OCI-M2 (cell line): ENCODE results near the gene OSBPL6.
"Not testable (repeated sequence)": the region's sequence is repeated elsewhere in the genome, so short reads cannot be mapped to it uniquely, and the experiment has no call there.

Experiments used
- DNase-seq: peaks from one replicate; lab custom pipeline; 2025; ENCODE audit not compliant: unreplicated experiment; lab: John Stamatoyannopoulos, UW

Gene OSBPL6

GRCh38 chr2:178394859-178395258 is 200.5 kb downstream of the OSBPL6 start:
- DNase-seq = no peak

GRCh38 chr2:178395295-178395694 is 201.0 kb downstream of the OSBPL6 start:
- no peak for DNase-seq

- no peak for DNase-seq
These were observed 201.7 kb downstream of the OSBPL6 start for GRCh38 chr2:178395941-178396570.

GRCh38 chr2:178397002-178397605 is 202.8 kb downstream of the OSBPL6 start:
- peak; percentile 12 for DNase-seq

- DNase-seq = no peak
These were observed 207.7 kb downstream of the OSBPL6 start for GRCh38 chr2:178401994-178402437.

GRCh38 chr2:178403671-178404306 is 209.5 kb downstream of the OSBPL6 start:
- DNase-seq = no peak

GRCh38 chr2:178404368-178404767 is 210.1 kb downstream of the OSBPL6 start:
- no peak for DNase-seq

- no peak for DNase-seq
These were observed 214.9 kb downstream of the OSBPL6 start for GRCh38 chr2:178409261-178409660.

- no peak for DNase-seq
These were observed 217.7 kb downstream of the OSBPL6 start for GRCh38 chr2:178412047-178412446.

- DNase-seq = not testable (repeated sequence)
These were observed 218.1 kb downstream of the OSBPL6 start for GRCh38 chr2:178412453-178412852.

- no peak for DNase-seq
These were observed 219.4 kb downstream of the OSBPL6 start for GRCh38 chr2:178413472-178414265.

- peak; percentile 50 for DNase-seq
These were observed 220.2 kb downstream of the OSBPL6 start for GRCh38 chr2:178414266-178415247.

GRCh38 chr2:178415979-178416378 is 221.7 kb downstream of the OSBPL6 start:
- no peak for DNase-seq

- no peak for DNase-seq
These were observed 223.6 kb downstream of the OSBPL6 start for GRCh38 chr2:178417916-178418315.

GRCh38 chr2:178418426-178418825 is 224.1 kb downstream of the OSBPL6 start:
- no peak for DNase-seq

- no peak for DNase-seq
These were observed 224.8 kb downstream of the OSBPL6 start for GRCh38 chr2:178419123-178419522.

- no peak for DNase-seq
These were observed 226.2 kb downstream of the OSBPL6 start for GRCh38 chr2:178420463-178420999.

- DNase-seq = no peak
These were observed 227.8 kb downstream of the OSBPL6 start for GRCh38 chr2:178422097-178422496.

GRCh38 chr2:178423746-178424145 is 229.4 kb downstream of the OSBPL6 start:
- not testable (repeated sequence) for DNase-seq

- DNase-seq = no peak
These were observed 231.0 kb downstream of the OSBPL6 start for GRCh38 chr2:178425255-178425827.
